Measurements from ENCODE around the gene PDE7B.

The PDE7B gene

DNA sequence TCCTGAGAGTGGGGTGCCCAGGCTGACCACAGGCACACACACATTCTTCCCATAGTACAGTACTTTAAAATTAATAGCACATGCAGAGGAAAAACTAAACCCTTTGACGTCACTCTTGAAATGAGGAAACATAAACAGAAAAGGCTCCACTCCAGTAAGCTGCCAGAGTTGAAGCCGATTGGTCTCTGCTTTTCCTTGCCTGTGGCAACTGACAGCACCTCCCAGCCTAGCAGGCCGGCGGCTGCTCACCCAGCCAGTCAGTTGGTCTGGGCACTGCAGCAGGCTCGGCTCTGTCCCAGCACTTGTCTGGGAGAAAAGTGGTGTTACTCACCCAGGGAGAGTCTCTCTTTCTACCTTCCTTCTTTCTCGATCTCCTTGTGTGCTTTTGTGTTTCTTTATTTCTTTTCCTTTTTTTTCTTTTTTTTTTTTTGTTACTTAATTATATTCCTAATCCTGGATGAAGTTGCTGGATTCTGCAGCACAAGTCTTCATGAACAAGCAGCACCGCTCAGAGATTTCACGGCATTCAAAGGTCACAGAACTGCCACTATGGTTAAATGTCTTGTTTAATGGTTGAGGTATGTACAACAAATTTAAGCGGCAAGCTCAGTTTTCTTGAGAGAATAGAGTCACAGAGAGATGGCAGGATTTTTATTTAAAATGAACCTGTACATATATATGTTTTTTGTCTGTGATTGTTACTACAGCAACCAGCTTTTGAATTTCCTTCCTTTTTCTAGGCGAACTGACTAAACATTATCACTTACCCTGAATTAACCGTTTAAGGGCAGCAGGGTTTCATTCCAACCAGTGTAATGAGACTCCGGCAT is at the start of gene PDE7B:
PDE7B (plus strand) TSS at position 260 of the 830 bp plus-strand sequence.
- peak; percentile 49 for DNase-seq

DNA sequence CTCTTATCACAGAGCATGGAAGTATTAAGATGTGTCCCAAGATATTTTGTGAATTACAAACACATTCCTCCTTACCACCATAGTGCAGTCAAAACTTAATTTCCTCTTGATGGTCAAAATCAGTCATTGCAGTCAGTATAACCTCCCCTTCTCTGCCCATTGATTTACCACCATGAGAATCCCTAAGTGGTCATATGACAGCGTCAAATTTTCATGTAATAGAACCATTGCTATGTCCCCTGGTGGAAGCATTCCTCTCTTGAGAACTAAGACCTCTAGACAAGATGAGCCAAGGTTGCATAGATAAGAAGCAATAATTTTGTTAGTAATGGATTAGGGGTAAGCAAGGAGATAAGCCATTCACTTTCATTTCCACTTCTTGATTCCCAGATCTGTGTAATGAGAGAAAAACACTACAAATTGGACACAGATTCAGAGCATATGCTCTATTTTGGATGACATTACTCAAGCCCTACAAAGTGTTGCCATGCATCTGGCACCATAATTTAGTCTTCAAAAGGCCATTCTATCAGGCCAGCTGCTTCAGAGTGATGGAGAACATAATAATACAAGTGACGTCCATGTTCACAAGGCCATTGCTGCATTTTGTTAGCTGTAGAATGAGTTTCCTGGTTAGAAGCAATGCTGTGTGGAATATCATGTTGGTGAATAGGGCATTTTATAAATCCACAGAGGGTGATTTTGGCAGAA is 49.6 kb upstream of the PDE7B start:
- DNase-seq: no peak

DNA sequence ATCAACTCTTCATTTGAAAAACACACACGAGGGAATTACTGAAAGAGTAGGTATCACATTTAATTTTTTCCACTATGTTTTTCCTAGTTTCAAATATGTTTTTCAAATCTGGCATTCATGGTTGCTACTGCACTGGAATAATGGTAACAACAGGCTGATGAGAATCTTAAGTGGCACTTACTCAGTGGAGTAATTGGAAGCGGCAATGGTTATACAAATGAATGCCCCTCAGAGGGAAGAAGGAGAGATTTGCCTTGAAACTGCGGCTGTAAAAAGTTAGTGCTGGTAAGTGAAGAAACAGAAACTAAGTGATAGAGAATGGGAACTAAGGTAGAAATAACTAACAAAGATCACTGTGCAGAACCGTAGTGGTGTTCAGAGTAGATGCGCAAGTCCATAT is 41.0 kb upstream of the PDE7B start:
- DNase-seq: no peak

DNA sequence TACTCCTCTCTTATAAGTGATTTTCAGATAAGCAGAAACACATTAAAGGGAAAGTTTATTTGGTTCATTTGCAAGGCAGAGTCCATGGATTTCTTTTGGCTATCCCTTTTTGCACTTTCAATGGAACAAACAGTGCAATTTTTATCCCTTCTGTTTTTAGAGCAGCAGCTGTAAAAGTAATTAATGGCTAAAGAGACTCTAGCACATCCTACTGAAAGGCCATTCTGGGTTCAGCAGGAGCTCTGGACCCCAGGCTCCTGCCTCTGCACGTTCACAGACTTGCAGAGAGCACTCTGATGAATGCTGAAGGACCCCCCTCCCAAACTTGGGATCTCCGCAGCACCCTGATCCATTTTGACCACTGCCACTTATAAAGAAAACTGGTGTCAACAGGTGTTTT is 40.3 kb upstream of the PDE7B start:
- DNase-seq: no peak

DNA sequence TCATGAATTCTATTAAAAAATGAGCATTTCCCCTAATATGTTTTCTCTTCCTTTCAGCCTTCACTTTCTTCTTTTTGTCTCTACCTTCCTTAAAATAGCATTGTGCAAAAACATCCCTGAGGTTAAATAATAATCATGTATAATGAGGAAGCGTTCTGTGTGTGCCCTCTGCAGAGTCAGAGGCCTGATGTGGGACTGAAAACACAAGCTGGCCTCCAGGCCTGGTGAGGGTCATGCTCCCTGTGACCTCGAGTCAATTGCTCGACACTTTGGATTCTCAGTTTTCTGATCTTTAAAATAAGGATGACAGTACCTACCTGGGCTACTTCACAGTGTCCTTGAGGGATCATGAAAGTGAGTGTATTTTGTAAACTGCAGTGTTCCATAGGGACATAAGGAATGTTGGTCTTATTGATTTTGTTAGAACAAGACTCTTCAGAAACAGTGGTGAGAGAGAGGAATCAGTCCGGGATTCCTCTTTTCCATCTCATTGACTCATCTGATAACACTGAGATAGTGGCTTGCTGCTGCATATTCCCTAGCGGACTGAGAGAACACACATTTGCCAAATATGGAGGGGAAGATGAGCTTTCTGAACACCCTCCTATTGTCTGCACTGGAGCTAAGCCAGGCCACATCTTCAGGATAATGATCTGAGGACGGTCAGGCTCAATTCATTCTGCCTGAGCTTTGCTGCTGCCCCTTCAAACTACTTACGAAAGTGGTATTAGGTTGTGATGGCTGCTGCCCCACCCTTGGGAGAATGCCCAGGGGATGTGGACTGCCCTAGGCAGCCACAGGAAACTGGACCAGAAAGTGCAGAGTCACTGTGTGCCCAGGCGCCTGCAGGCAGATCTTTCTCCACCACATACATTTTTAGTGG is 39.6 kb upstream of the PDE7B start:
- no peak for DNase-seq

DNA sequence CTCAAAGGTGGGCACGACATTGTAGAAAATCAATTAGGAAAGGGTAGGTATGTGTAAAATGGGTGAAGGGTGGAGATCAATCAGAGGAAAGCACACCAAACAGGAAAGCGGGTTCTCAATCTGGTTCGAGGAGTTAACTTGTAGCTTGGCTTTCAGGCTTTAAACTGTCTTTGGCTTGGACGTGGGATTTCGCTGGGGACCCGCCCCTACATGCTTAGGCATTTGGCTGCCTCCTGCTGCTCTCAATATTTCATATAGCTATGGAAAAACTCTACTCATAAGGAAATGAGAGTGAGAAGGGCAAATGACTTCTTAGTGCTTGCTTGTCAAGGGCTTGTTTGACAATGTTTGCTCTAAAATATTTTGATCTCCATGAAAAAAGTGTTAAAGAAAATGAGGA is 38.1 kb upstream of the PDE7B start:
- no peak for DNase-seq

DNA sequence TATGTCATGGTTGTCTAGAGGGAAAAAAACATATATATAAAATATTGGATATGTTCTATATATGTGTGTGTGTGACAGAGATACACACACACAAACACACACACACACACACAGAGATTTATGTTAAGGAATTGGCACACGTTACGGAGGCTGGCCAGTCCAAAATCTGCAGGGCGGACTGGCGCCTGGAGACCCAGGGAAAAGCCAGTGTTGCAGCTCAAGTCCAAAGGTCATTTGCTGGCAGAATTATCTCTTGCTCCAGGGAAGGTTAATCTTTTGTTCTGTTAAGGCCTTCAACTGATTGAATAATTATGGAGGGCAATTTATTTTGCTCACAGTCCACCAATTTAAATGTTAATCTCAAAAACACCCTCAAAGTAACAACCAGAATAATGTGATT is 37.5 kb upstream of the PDE7B start:
- DNase-seq: no peak

DNA sequence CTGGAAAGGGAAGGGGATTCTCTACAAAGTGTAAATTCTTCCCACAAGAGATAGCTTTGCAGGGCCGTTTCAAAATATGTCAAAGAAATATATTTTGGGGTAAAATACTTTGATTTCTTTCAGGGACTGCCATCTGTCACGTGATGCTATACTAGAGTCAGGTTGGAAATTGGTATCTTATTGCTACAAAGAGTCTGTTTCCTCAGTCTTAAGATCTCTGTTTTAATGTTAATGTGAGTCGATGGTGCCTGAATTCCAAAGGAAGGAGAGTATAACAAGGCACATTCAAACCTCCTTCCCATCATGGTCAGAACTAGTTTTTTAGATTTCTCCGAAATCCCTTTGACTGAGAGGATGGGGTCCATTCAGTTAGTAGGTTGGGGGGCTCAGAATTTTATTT is 36.3 kb upstream of the PDE7B start:
- no peak for DNase-seq

DNA sequence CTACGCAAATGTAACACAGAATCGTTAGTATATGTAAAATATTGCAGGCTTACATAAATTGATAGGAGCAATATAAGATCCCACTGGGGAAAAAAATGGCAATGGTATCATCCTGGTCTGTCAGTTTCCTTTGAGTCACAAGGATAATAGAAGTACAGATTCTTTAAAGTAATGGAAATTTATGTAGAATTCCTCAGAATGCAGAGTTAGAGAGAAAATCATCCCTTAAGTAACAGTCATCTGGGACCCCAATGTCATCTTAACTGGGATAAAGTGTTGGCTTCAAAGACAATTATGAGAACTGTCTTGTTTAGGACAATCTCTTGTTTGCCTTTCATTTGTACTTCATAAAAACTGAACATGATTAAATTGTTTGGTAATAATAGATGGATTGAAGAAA is 34.5 kb upstream of the PDE7B start:
- no peak for DNase-seq

DNA sequence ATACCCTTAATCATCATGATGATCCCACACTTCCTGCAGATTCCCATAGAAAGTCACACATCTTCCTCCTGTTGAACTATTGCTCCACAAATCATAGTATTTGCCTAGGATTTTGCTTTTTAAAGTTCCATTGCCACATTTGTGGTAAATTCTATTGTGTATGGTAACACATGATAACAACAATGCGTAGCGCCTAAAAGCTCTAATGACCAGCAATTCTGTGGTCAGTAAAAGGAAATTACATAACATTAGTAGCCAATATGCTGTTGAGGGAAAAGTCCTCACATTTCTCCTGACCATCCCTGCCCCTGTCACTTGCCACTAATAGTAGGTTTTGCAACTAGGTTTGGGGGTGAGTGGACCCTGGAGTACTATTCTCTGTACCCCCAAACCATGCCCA is 31.8 kb upstream of the PDE7B start:
- DNase-seq: no peak

DNA sequence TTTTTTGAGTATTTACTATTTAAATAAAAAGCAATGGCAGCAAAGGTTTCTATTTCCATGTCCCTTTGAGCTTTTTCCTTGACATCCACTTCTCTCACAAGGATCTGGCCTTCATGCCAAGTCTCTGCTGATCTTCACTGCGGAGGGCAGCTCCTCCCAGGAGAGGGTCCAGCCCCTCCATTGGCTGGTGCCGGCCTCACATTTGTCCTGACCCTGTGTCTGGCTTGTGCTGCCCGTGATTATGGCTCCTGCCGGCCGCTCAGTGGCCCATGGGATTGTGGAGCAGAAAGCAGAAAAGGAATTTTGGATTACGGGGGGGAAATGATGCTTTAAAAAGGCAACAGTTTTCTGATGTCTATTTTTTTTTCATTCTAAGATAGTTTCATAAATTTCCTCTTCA is 31.2 kb upstream of the PDE7B start:
- no peak for DNase-seq

DNA sequence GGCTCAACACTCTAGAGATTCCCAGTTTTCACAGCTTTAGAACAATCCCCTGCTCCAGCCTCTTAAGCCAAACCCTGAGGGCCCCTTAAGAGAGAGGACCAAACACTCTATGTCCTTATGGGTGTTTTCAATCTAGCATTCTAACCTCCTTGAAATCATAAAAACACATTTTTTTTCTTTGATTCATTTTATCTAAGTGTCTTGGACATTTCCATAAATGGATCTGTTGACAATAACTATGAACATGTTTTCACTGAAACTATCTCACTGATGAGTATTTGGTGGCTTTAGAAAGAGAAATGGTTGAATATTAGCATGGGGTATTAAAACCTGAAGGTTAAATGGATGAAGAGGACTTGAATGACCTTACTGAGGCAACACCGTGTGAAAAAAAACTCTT is 27.6 kb upstream of the PDE7B start:
- no peak for DNase-seq

DNA sequence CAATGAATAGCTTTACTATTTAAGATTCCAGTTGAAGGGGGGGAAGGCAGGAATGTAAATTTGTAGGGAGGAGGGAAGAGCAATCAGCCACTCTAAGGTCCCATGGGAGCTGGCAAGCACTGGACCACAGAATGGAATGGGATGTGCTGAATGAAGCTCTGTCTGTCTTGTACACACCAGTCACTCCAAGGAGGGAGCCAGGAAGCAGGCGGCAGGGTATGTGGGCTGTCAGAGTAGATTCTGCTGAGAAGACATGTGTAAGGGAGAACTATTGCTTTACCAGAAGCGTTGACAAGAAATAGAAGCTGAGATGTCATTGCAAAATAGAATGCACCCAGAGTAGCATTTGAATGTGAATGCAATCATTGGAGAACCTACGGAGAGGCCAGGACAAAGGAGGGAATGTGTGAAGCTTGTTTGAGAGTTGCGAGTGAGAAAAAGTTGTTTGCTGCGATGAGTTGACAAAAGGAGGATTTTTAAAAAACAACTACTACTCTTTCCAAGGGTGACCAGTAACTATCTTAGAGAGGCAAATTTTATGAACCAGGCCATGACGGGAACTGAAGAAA is 25.2 kb upstream of the PDE7B start:
- no peak for DNase-seq

DNA sequence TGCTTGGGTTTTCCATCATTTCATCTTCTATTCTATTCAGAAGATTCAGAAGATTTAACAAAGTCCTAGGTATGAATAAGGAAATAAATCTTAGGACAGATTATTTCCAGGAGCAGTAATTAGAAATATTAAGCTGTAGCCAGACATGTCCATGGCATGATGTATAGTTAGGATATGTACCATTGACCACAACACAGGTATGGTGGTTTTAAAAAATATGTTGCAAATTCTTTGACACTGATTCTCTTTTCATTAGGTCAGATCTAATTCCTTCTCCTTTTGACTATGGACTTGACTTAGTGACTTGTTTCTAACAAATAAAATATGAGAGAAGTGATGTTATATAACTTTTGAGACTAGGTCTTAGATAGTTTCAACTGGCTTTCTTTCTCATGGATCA is 23.5 kb upstream of the PDE7B start:
- DNase-seq: no peak

DNA sequence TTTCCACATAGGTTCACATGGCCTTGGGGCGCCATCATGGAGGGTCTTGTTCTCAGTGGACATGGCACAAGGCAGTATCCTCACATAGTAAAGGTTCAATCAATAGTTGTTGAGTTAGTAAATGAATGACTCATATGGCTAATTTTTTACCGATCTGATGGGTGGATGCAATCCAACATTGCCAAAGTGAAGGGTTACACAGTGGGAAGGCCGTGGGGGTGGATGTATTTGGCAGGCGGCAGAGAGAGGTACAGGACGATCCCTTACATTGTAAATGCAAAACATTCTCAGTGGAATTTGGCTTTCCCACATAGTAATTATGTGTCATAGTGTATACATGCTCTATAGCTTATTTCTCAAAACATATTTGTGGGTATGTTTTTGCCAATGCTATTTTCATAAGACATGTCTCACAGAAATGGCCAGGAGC is 21.0 kb upstream of the PDE7B start:
- DNase-seq: no peak

DNA sequence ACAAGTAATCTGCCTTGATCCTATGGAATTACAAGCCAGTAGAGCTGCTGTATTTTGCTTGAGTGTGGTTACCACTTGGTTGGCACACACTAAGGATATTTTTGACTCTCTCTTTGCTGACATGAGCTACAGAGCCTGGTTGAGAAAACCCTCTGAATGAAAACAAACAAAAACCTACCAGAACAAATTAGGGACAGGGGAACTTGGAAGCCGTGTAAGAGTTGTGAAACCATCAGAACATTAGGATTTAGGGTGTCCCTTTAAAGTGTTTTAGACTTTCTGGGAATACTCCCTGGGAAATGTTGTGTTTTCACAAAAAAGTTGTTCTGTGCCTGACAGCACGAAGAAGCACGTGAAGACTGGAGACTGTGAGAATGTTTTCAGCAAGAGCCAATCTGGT is 20.5 kb upstream of the PDE7B start:
- no peak for DNase-seq

DNA sequence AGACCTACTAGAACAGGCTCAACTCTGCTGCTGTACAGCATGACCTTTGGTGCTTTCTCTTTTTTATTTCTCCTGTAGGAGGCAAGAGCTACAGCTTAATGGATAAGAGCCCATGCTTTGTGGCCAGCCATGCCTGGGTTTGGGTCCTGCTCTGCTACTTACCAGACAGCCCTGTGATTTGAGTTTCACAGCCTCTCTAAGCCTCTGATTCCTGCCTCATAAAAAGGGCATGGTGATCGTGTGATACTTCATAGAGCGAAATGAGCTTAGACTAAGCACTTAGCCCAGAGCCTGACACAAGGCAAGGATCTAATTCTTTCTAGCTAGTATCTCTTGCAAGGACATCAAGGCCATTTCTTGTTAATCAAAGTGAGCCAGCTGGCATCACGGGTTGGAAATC is 19.3 kb upstream of the PDE7B start:
- no peak for DNase-seq

DNA sequence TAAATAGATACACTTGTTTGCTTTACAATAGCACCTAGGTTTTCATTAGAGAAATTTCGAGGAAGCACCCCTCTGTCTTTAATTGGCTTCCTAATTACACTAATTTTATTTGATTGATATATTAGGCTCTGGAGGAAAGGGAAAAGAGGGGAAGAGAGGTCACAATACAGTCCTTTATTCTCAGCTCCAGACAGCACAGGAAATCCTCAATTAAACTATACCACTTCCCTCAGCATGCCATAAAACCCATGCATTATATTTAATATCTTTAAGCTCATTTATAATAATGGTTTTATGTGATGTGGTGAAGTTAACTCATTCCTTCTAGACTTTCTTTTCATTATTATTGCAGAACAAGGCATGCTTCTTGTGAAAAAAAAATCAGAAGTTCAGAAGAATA is 17.7 kb upstream of the PDE7B start:
- no peak for DNase-seq

DNA sequence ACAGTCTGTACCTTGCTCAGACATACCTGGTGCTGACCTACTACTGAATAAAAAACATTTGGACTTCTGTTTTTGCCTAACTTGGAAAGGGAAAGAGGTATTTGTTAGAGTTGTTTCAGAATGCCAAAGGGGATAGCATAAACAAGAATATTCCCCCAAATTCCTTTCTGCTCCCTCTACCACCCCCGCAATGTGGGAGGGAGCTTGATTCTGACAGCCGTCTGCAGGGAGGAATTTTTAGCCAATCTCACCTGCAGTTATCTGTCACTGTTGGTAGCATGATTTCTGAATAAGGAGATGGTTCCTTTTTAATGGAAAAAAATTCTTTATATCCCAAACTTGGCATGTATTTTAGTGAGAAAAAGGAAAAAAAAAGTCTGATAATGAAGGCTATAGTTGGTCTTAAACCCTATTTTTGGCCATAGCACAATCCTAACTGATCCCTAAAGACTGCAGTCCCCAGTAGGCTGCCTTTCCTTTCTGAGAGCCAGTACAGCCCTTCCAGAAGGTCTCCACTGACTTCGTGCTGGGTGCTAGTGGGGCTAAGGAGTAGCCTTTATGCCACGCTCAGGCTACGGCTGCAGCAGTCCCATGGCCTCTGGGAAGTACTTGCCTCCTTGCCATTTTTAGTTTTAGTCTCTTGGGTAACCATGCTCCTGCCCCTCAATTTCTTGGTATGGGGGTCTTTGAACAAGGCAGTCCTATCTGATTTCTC is 13.6 kb upstream of the PDE7B start:
- DNase-seq: no peak

DNA sequence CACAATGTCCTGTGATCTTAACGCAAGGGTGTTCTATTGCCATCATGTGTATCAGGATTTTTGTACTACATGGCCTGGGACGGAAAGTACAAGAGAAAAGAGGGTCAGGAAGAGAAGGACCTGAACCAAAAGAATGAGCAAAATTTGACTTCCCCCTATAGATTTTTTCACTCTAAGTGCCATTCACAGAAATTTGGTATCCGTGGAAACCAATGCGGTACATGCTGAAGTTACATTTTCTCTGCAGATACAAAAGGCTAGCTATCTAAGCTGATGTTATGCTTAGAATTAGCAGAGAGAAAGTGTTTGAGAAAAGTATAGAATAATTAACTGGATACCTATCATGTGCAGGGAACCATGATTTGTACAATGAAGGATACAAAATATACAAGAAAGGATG is 12.4 kb upstream of the PDE7B start:
- no peak for DNase-seq

DNA sequence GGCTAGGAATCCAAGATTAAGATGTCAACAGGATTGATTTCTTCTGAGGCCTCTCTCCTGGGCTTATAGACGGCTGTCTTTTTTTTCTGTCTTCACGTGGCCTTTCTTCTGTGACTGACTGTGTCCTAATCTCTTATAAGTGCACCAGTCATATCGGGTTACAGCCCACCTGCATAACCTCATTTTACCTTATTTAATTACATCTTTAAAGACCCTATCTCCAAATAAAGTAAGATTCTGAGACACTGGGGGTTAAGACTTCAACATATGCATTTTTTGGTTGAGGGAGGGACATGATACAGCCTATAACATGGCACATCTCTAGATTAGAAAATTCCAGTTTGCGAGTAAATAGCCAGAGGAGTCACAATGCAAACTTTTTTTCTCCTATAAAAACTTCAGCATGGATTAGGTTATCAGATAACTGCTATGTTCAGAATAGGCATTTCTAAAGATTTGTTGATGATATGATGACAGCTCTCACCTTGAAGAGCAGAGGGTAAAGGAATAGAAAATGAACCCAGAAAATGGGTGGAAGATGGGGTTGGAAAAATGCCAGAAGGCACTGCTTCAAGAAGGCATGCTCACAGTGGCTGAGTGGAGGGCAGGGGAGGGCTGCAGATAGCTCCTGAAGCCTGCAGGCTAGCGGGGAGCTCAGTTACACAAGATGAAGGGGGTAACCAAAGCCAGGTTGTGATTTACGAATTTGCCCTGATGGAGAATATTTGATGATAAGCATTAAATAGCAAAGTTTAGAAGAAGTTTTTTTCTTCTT is 8.7 kb upstream of the PDE7B start:
- no peak for DNase-seq

DNA sequence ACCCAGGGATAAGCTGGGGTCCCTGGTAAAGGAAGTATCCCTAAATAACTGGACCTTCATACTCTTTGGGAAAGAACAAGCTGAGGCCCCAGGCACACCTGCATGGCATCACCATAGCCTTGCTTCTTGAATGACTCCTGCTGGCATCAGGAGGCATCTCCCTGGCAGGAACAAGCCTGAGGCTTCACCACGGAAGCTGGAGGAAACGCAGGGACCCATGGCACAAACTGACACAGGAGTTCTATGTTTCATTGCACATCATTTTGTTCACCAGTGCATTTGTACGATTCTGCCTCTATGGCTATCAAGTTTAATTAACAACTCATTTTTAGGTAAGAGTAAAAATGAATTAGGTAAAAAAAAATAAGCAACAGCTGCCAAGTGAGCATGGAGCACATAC is 619 bp upstream of the PDE7B start:
- DNase-seq: no peak

Measured in CD4-positive, alpha-beta T cell treated with Interleukin-12 subunit alpha and Interleukin-12 subunit beta, for 1 hour (primary cell).